SK-N-SH treated with all-trans-retinoic acid at 6 μM for 48 hours (cell line): ENCODE data around the gene TMEM39B.
"Not testable (repeated sequence)": the region's sequence is repeated elsewhere in the genome, so short reads cannot be mapped to it uniquely, and the experiment has no call there.

Experiments
- ATAC-seq: fragments of 200-7000 bp; cut with Tn5 transposase; 3 replicates; pipeline ENCODE4 v1.9.1; 2020; ENCODE audit warnings: mild to moderate bottlenecking, moderate library complexity
- BACH2 ChIP-seq: fragments of 250-450 bp; sonication (Bioruptor Pico); IDR thresholded peaks from 2 replicates; pipeline ENCODE4 v1.9.0; 2021; ENCODE audit warnings: mild to moderate bottlenecking, borderline replicate concordance
- ESRRG ChIP-seq: fragments of 250-450 bp; sonication (Bioruptor Pico); IDR thresholded peaks from 2 replicates; pipeline ENCODE4 v1.6.1; 2021; ENCODE audit warnings: mild to moderate bottlenecking
- GLIS3 ChIP-seq: fragments of 250-450 bp; sonication (Bioruptor Pico); IDR thresholded peaks from 2 replicates; pipeline ENCODE4 v1.5.0; 2020; ENCODE audit warnings: mild to moderate bottlenecking, moderate library complexity
- PATZ1 ChIP-seq: fragments of 250-450 bp; sonication (Bioruptor Pico); IDR thresholded peaks from 2 replicates; pipeline ENCODE4 v1.8.0; 2020; ENCODE audit warnings: mild to moderate bottlenecking, moderate library complexity, borderline replicate concordance
- PPARA ChIP-seq: fragments of 250-450 bp; sonication (Bioruptor Pico); IDR thresholded peaks from 2 replicates; pipeline ENCODE4 v1.5.0; 2020; ENCODE audit warnings: mild to moderate bottlenecking, borderline replicate concordance
- RARB ChIP-seq: fragments of 250-450 bp; sonication (Bioruptor Pico); IDR thresholded peaks from 2 replicates; pipeline ENCODE4 v1.8.0; 2021; ENCODE audit warnings: mild to moderate bottlenecking, moderate library complexity
- SNAI2 ChIP-seq: fragments of 250-450 bp; sonication (Bioruptor Pico); IDR thresholded peaks from 2 replicates; pipeline ENCODE4 v1.5.0; 2020; ENCODE audit warnings: mild to moderate bottlenecking, moderate library complexity
- TCF4 ChIP-seq: fragments of 250-450 bp; sonication (Bioruptor Pico); IDR thresholded peaks from 2 replicates; pipeline ENCODE4 v1.8.0; 2021; ENCODE audit warnings: mild to moderate bottlenecking, moderate library complexity, borderline replicate concordance
- ZC3H10 ChIP-seq: fragments of 250-450 bp; sonication (Bioruptor Pico); IDR thresholded peaks from 2 replicates; pipeline ENCODE4 v1.5.1; 2021; ENCODE audit warnings: mild to moderate bottlenecking, moderate library complexity
- ZFP30 ChIP-seq: fragments of 450-650 bp; formaldehyde crosslinking; IDR thresholded peaks from 2 replicates; pipeline ENCODE4 v1.5.0; 2022; ENCODE audit warnings: mild to moderate bottlenecking, moderate library complexity
- ZNF565 ChIP-seq: fragments of 450-650 bp; formaldehyde crosslinking; conservative IDR thresholded peaks from 2 replicates; pipeline ENCODE4 v1.5.0; 2020; ENCODE audit warnings: low read depth, mild to moderate bottlenecking, moderate library complexity
- ZNF70 ChIP-seq: fragments of 450-650 bp; formaldehyde crosslinking; IDR thresholded peaks from 2 replicates; pipeline ENCODE4 v1.5.0; 2020; ENCODE audit warnings: mild to moderate bottlenecking, moderate library complexity
- ZNF8 ChIP-seq: fragments of 450-650 bp; formaldehyde crosslinking; IDR thresholded peaks from 2 replicates; pipeline ENCODE4 v1.5.0; 2020; ENCODE audit warnings: mild to moderate bottlenecking, moderate library complexity
- TF ChIP-seq, protein P1 (sequence below): fragments of 250-450 bp; sonication (Bioruptor Pico); IDR thresholded peaks from 2 replicates; pipeline ENCODE4 v1.5.1; 2020; ENCODE audit warnings: low read depth, mild to moderate bottlenecking, moderate library complexity
- TF ChIP-seq, protein P2 (sequence below): fragments of 250-450 bp; sonication (Bioruptor Pico); IDR thresholded peaks from 2 replicates; pipeline ENCODE4 v1.8.0; 2021; ENCODE audit warnings: low read depth, mild to moderate bottlenecking, moderate library complexity, borderline replicate concordance
- TF ChIP-seq, protein P3 (sequence below): fragments of 250-450 bp; sonication (Bioruptor Pico); IDR thresholded peaks from 2 replicates; pipeline ENCODE4 v1.5.0; 2020; ENCODE audit warnings: mild to moderate bottlenecking, moderate library complexity
- TF ChIP-seq, protein P4 (sequence below): fragments of 250-450 bp; sonication (Bioruptor Pico); IDR thresholded peaks from 2 replicates; pipeline ENCODE4 v1.5.1; 2021; ENCODE audit warnings: mild to moderate bottlenecking, moderate library complexity

TMEM39B gene

DNA sequence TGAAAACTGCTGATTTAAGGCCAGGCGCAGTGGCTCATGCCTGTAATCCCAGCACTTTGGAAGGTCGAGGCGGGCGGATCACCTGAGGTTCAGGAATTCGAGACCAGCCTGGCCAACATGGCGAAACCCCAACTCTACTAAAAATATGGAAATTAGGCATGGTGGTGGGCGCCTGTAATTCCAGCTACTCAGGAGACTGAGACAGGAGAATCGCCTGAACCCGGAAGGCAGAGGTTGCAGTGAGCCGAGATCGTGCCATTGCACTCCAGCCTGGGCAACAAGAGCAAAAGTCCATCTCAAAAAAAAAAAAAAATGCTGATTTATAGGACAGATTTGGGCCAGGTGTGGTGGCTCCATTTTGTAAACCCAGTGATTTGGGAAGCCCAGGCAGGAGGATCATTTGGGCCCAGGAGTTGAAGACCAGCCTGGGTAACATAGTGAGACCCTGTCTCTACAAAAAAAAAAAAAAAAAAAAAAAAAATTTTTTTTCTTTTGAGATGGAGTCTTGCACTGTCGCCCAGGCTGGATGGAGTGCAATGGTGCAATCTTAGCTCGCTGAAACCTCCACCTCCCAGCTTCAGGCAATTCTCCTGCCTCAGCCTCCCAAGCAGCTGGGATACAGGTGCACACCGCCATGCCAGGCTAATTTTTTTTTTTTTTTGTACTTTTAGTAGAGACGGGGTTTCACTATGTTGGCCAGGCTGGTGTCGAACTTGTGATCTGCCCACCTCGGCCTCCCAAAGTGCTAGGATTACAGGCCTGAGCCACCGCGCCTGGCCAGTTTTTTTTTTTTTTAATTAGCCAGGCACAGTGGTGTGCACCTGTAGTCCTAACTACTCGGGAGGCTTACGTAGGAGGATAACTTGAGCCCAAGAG, 6.9 kb upstream of the TMEM39B start:
- ATAC-seq: not testable (repeated sequence)
- TF ChIP-seq, protein P1, sequence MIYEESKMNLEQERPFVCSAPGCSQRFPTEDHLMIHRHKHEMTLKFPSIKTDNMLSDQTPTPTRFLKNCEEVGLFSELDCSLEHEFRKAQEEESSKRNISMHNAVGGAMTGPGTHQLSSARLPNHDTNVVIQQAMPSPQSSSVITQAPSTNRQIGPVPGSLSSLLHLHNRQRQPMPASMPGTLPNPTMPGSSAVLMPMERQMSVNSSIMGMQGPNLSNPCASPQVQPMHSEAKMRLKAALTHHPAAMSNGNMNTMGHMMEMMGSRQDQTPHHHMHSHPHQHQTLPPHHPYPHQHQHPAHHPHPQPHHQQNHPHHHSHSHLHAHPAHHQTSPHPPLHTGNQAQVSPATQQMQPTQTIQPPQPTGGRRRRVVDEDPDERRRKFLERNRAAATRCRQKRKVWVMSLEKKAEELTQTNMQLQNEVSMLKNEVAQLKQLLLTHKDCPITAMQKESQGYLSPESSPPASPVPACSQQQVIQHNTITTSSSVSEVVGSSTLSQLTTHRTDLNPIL: 0 out of 2 replicates have a peak, but pooled peaks have one; percentile 35
- TF ChIP-seq, all 23 proteins: peak for 1; not testable (repeated sequence) for 22

GRCh38 chr1:32066489-32066873, 6.3 kb upstream of the TMEM39B start:
- peak; percentile 5 for ATAC-seq

More at GRCh38 chr1:32066489-32066873, 6.3 kb upstream of the TMEM39B start:
- TF ChIP-seq RARB (CRISPR knock-in tag) (0 out of 2 replicates have a peak, but pooled peaks have one; percentile 11), GLIS3 (CRISPR knock-in tag) (0 out of 2 replicates have a peak, but pooled peaks have one; percentile 29), TCF4 (CRISPR knock-in tag) (no peak), ZFP30 (CRISPR knock-in tag) (no peak), PATZ1 (CRISPR knock-in tag) (peak; percentile 33; the same call in 1 of the 2 replicates), BACH2 (CRISPR knock-in tag) (no peak), ZNF8 (CRISPR knock-in tag) (no peak), ESRRG (CRISPR knock-in tag) (no peak), ZC3H10 (CRISPR knock-in tag) (no peak), ZNF565 (CRISPR knock-in tag) (no peak), ZNF70 (CRISPR knock-in tag) (no peak), PPARA (no peak), SNAI2 (CRISPR knock-in tag) (no peak)
- TF ChIP-seq, protein P1: no peak
- TF ChIP-seq, protein P2, sequence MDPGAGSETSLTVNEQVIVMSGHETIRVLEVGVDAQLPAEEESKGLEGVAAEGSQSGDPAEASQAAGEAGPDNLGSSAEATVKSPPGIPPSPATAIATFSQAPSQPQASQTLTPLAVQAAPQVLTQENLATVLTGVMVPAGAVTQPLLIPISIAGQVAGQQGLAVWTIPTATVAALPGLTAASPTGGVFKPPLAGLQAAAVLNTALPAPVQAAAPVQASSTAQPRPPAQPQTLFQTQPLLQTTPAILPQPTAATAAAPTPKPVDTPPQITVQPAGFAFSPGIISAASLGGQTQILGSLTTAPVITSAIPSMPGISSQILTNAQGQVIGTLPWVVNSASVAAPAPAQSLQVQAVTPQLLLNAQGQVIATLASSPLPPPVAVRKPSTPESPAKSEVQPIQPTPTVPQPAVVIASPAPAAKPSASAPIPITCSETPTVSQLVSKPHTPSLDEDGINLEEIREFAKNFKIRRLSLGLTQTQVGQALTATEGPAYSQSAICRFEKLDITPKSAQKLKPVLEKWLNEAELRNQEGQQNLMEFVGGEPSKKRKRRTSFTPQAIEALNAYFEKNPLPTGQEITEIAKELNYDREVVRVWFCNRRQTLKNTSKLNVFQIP (CRISPR knock-in tag): no peak
- TF ChIP-seq, protein P3, sequence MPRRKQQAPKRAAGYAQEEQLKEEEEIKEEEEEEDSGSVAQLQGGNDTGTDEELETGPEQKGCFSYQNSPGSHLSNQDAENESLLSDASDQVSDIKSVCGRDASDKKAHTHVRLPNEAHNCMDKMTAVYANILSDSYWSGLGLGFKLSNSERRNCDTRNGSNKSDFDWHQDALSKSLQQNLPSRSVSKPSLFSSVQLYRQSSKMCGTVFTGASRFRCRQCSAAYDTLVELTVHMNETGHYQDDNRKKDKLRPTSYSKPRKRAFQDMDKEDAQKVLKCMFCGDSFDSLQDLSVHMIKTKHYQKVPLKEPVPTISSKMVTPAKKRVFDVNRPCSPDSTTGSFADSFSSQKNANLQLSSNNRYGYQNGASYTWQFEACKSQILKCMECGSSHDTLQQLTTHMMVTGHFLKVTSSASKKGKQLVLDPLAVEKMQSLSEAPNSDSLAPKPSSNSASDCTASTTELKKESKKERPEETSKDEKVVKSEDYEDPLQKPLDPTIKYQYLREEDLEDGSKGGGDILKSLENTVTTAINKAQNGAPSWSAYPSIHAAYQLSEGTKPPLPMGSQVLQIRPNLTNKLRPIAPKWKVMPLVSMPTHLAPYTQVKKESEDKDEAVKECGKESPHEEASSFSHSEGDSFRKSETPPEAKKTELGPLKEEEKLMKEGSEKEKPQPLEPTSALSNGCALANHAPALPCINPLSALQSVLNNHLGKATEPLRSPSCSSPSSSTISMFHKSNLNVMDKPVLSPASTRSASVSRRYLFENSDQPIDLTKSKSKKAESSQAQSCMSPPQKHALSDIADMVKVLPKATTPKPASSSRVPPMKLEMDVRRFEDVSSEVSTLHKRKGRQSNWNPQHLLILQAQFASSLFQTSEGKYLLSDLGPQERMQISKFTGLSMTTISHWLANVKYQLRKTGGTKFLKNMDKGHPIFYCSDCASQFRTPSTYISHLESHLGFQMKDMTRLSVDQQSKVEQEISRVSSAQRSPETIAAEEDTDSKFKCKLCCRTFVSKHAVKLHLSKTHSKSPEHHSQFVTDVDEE (CRISPR knock-in tag): no peak
- TF ChIP-seq, protein P4, sequence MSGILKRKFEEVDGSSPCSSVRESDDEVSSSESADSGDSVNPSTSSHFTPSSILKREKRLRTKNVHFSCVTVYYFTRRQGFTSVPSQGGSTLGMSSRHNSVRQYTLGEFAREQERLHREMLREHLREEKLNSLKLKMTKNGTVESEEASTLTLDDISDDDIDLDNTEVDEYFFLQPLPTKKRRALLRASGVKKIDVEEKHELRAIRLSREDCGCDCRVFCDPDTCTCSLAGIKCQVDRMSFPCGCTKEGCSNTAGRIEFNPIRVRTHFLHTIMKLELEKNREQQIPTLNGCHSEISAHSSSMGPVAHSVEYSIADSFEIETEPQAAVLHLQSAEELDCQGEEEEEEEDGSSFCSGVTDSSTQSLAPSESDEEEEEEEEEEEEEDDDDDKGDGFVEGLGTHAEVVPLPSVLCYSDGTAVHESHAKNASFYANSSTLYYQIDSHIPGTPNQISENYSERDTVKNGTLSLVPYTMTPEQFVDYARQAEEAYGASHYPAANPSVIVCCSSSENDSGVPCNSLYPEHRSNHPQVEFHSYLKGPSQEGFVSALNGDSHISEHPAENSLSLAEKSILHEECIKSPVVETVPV (CRISPR knock-in tag): no peak
